ENCODE data around the gene KATNB1.
A peak's percentile ranks its signal among the peaks of the same experiment; 100 is the strongest.
"Not testable (repeated sequence)": the region's sequence is repeated elsewhere in the genome, so short reads cannot be mapped to it uniquely, and the experiment has no call there.

The KATNB1 gene

GRCh38 chr16:57775661-57776469, 40.3 kb downstream of the KATNB1 start:
- POLR2A ChIA-PET = no interaction called here
- CTCF ChIA-PET = interaction anchor here (0.6 to 1.2 kb wide), 5 partner anchors 11 to 87 kb away, joined by 3 to 4 read pairs (median 4); no protein-coding TSS in a partner anchor
- peak; percentile 51 for DNase-seq (ENCODE audit: extremely low spot score)
- TF ChIP-seq ELF4 (IDR thresholded peaks at IDR 0.05) (no peak), PKNOX1 (IDR thresholded peaks at IDR 0.05) (peak; percentile 5; the same call in 1 of the 2 replicates), ZNF384 (IDR thresholded peaks at IDR 0.05) (no peak), TARDBP (IDR thresholded peaks at IDR 0.05) (no peak), FOXK2 (IDR thresholded peaks at IDR 0.05) (no peak), HDGF (IDR thresholded peaks at IDR 0.05; ENCODE audit: borderline replicate concordance) (no peak)

- ChIA-PET CTCF (interaction anchor here (0.6 kb wide), 1 partner anchor 114 kb away, joined by 3 read pairs; no protein-coding TSS in a partner anchor), POLR2A (no interaction called here)
- no peak for DNase-seq (ENCODE audit: extremely low spot score)
- no peak for TF ChIP-seq PKNOX1 (IDR thresholded peaks at IDR 0.05)
- no peak for TF ChIP-seq SUZ12 (IDR thresholded peaks at IDR 0.05)
- TF ChIP-seq ZNF384 (IDR thresholded peaks at IDR 0.05) = no peak
- no peak for TF ChIP-seq FOXK2 (IDR thresholded peaks at IDR 0.05)
- no peak for TF ChIP-seq FOXA1 (IDR thresholded peaks at IDR 0.05)
- no peak for TF ChIP-seq L3MBTL2 (conservative IDR thresholded peaks at IDR 0.05)
- TF ChIP-seq NFRKB (IDR thresholded peaks at IDR 0.05) = no peak
- no peak for TF ChIP-seq CTBP1 (IDR thresholded peaks at IDR 0.05; ENCODE audit: borderline replicate concordance)
- TF ChIP-seq ELF4 (IDR thresholded peaks at IDR 0.05) = no peak
- no peak for TF ChIP-seq LEF1 (IDR thresholded peaks at IDR 0.05; ENCODE audit: borderline replicate concordance)
Measured at GRCh38 chr16:57778658-57779057, 43.1 kb downstream of the KATNB1 start.

- CTCF ChIA-PET; DNase-seq (ENCODE audit: extremely low spot score); POLR2A ChIA-PET: not testable (repeated sequence)
Measured at GRCh38 chr16:57779836-57780235, 44.3 kb downstream of the KATNB1 start.

- TF ChIP-seq ZNF384 (IDR thresholded peaks at IDR 0.05) (no peak), BHLHE40 (IDR thresholded peaks at IDR 0.05; ENCODE audit: borderline replicate concordance) (no peak), NFRKB (IDR thresholded peaks at IDR 0.05) (no peak)
- DNase-seq (ENCODE audit: extremely low spot score) = no peak
- CTCF ChIA-PET = no interaction called here
- POLR2A ChIA-PET = interaction anchor here (1.3 kb wide), 1 partner anchor 46 kb away, joined by 4 read pairs; no protein-coding TSS in a partner anchor
Measured at GRCh38 chr16:57781349-57781740, 45.8 kb downstream of the KATNB1 start.

GRCh38 chr16:57781741-57782606, 46.4 kb downstream of the KATNB1 start:
- ChIA-PET CTCF (no interaction called here), POLR2A (interaction anchor here (1.3 kb wide), 1 partner anchor 47 kb away, joined by 4 read pairs; no protein-coding TSS in a partner anchor)
- no peak for TF ChIP-seq FOXA1 (IDR thresholded peaks at IDR 0.05)
- no peak for TF ChIP-seq CTBP1 (IDR thresholded peaks at IDR 0.05; ENCODE audit: borderline replicate concordance)
- TF ChIP-seq TARDBP (IDR thresholded peaks at IDR 0.05) = no peak
- no peak for TF ChIP-seq L3MBTL2 (conservative IDR thresholded peaks at IDR 0.05)
- no peak for TF ChIP-seq ELF4 (IDR thresholded peaks at IDR 0.05)
- TF ChIP-seq PKNOX1 (IDR thresholded peaks at IDR 0.05) = no peak
- no peak for TF ChIP-seq LEF1 (IDR thresholded peaks at IDR 0.05; ENCODE audit: borderline replicate concordance)
- no peak for TF ChIP-seq HDGF (IDR thresholded peaks at IDR 0.05; ENCODE audit: borderline replicate concordance)
- TF ChIP-seq SUZ12 (IDR thresholded peaks at IDR 0.05) = no peak
- no peak for TF ChIP-seq ZNF384 (IDR thresholded peaks at IDR 0.05)
- no peak for TF ChIP-seq FOXM1 (IDR thresholded peaks at IDR 0.05; ENCODE audit: borderline replicate concordance)
- DNase-seq (ENCODE audit: extremely low spot score) = no peak

GRCh38 chr16:57782607-57783055, 47.1 kb downstream of the KATNB1 start:
- POLR2A ChIA-PET; DNase-seq (ENCODE audit: extremely low spot score); CTCF ChIA-PET: not testable (repeated sequence)

- no peak for DNase-seq (ENCODE audit: extremely low spot score)
- TF ChIP-seq PKNOX1 (IDR thresholded peaks at IDR 0.05) (no peak), SP1 (IDR thresholded peaks at IDR 0.05) (no peak), ARNT (IDR thresholded peaks at IDR 0.05) (no peak), FOXK2 (IDR thresholded peaks at IDR 0.05) (no peak), SUZ12 (IDR thresholded peaks at IDR 0.05) (no peak)
- CTCF ChIA-PET = interaction anchor here (0.6 kb wide), 1 partner anchor 314 kb away, joined by 3 read pairs; no protein-coding TSS in a partner anchor
- POLR2A ChIA-PET = no interaction called here
Measured at GRCh38 chr16:57783116-57783515, 47.5 kb downstream of the KATNB1 start.

Data from HEK293T (cell line).